Measurements from ENCODE around the gene DNAH17.

DNA sequence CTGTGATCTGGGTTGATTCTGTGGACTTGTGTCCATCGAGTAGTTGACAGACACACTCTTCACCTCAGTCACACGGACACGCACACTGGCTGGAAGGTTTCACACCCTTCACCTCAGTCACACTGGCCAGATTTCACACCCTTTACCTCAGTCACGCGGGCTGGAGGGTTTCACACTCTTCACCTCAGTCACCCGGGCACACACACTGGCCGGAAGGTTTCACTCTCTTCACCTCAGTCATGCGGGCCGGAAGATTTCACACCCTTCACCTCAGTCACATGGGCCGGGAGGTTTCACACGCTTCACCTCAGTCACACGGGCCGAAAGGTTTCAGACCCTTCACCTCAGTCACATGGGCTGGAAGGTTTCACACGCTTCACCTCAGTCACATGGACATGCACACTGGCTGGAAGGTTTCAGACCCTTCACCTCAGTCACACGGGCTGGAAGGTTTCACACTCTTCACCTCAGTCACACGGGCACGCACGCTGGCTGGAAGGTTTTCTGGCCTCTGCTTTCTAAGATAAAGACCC is 102.5 kb downstream of the DNAH17 start:
- TF ChIP-seq CTCF (IDR thresholded peaks at IDR 0.05) (no peak), POLR2AphosphoS5 (IDR thresholded peaks at IDR 0.05; ENCODE audit: low read depth, low read length) (no peak), TCF7L2 (IDR thresholded peaks at IDR 0.05; ENCODE audit: low read depth, low read length) (no peak), SIN3A (IDR thresholded peaks at IDR 0.05; ENCODE audit: borderline replicate concordance, insufficient read depth, low read depth, low read length) (no peak)
